Fibroblast of lung (primary cell): ENCODE results near the gene WDR45B.

Experiments
- EZH2 ChIP-seq: IDR thresholded peaks from 2 replicates; pipeline ENCODE4 v1.5.1; 2012; ENCODE audit warnings: low read length, control low read depth, mild to moderate bottlenecking; ENCODE audit errors: missing control alignments
- TF ChIP-seq, protein P1 (sequence below), 2 donors: IDR thresholded peaks in 1 of 2; conservative IDR thresholded peaks in 1 of 2; 1 replicate in 1 of 2; 2 replicates in 1 of 2; pipeline ENCODE4 v1.5.1; 2011 to 2012; ENCODE audit warnings: low read length in 2 of 2, control low read depth in 1 of 2, inconsistent platforms in 1 of 2, low read depth in 1 of 2, mild to moderate bottlenecking in 1 of 2

DNA sequence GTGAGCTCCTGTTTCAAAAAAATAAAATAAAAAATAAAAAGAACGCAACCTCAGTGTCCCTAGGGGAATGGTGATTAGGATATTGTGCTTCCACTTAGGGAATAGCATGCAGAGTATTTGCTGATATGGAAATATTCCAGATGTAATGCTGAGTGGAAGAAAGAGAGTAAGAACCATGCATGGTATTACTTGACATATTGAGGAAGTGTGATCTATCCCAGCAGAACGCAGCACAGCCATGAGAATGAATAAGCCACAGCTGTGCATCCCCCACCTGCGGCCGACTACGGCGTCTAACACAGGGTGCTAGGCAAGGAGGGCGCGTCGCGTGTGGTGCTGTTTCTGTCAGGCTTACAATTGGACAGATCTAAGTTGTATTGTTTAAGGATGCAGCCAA lies 79.2 kb downstream of the WDR45B start:
- TF ChIP-seq, protein P1, sequence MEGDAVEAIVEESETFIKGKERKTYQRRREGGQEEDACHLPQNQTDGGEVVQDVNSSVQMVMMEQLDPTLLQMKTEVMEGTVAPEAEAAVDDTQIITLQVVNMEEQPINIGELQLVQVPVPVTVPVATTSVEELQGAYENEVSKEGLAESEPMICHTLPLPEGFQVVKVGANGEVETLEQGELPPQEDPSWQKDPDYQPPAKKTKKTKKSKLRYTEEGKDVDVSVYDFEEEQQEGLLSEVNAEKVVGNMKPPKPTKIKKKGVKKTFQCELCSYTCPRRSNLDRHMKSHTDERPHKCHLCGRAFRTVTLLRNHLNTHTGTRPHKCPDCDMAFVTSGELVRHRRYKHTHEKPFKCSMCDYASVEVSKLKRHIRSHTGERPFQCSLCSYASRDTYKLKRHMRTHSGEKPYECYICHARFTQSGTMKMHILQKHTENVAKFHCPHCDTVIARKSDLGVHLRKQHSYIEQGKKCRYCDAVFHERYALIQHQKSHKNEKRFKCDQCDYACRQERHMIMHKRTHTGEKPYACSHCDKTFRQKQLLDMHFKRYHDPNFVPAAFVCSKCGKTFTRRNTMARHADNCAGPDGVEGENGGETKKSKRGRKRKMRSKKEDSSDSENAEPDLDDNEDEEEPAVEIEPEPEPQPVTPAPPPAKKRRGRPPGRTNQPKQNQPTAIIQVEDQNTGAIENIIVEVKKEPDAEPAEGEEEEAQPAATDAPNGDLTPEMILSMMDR (conservative IDR thresholded peaks at IDR 0.05 in 1 of 2, IDR thresholded peaks at IDR 0.05 in 1 of 2; ENCODE audit: low read depth in 1 of 2, low read length in 2 of 2), result no peak
- no peak for TF ChIP-seq EZH2
